ENCODE measurements around the gene TMEM234. TPM values are rescaled to one million over a fixed set of nuclear protein-coding genes. Genes with fewer than 3 reads are reported as not detected.
"Not testable (repeated sequence)": the region's sequence is repeated elsewhere in the genome, so short reads cannot be mapped to it uniquely, and the experiment has no call there.

TMEM234 gene
- total RNA-seq, 2 donors from 2014 or later, result 35.1 to 35.5 TPM

GRCh38 chr1:32265846-32266245, 43.7 kb upstream of the TMEM234 start:
- H3K4me3 Mint-ChIP-seq, result no peak overlapping the region
- Histone ChIP-seq H3K4me3 (ENCODE audit: low read length) (no peak overlapping the region), H3K4me1 (ENCODE audit: control insufficient read depth, insufficient read depth, low read length) (no peaks in the 10 kb centered on the region), H3K9ac (ENCODE audit: extremely low read depth, low read length, poor library complexity, severe bottlenecking) (no peak overlapping the region), H3K36me3 (ENCODE audit: control insufficient read depth, insufficient read depth, low read length) (no peaks in the 10 kb centered on the region), H3K9me3 (ENCODE audit: control insufficient read depth, low read length) (no peaks in the 10 kb centered on the region), H3K27ac (ENCODE audit: low read depth, low read length) (no peak overlapping the region), H3K27me3 (ENCODE audit: control insufficient read depth, insufficient read depth, low read length, poor library complexity, severe bottlenecking) (no peaks in the 10 kb centered on the region)
- DNase-seq, result no peak
- H3K27me3 Mint-ChIP-seq (ENCODE audit: insufficient read depth), result no peaks in the 10 kb centered on the region
- no peak for TF ChIP-seq CTCF (conservative IDR thresholded peaks at IDR 0.05)
- WGBS, 2 experiments (ENCODE audit: insufficient coverage in 1 of 2, insufficient read length in 1 of 2), result 92 to 96% methylated on average over 6 to 9 of the region's 9 CpGs
- H3K27ac Mint-ChIP-seq, result no peak overlapping the region
- H3K4me1 Mint-ChIP-seq, result no peaks in the 10 kb centered on the region
- H3K36me3 Mint-ChIP-seq (ENCODE audit: low read depth), result no peaks in the 10 kb centered on the region
- H3K9me3 Mint-ChIP-seq, result no peaks in the 10 kb centered on the region

- no peak for TF ChIP-seq CTCF (conservative IDR thresholded peaks at IDR 0.05)
- H3K27ac Mint-ChIP-seq, result no peak overlapping the region
- Histone ChIP-seq H3K27ac (ENCODE audit: low read depth, low read length) (no peak overlapping the region), H3K27me3 (ENCODE audit: control insufficient read depth, insufficient read depth, low read length, poor library complexity, severe bottlenecking) (no peaks in the 10 kb centered on the region), H3K36me3 (ENCODE audit: control insufficient read depth, insufficient read depth, low read length) (no peaks in the 10 kb centered on the region), H3K4me1 (ENCODE audit: control insufficient read depth, insufficient read depth, low read length) (no peaks in the 10 kb centered on the region), H3K9ac (ENCODE audit: extremely low read depth, low read length, poor library complexity, severe bottlenecking) (no peak overlapping the region), H3K9me3 (ENCODE audit: control insufficient read depth, low read length) (no peaks in the 10 kb centered on the region), H3K4me3 (ENCODE audit: low read length) (no peak overlapping the region)
- H3K36me3 Mint-ChIP-seq (ENCODE audit: low read depth), result no peaks in the 10 kb centered on the region
- no peak overlapping the region for H3K4me3 Mint-ChIP-seq
- 80 to 92% methylated on average over 1 to 4 of the region's 4 CpGs for WGBS, 2 experiments (ENCODE audit: insufficient coverage in 1 of 2, insufficient read length in 1 of 2)
- no peaks in the 10 kb centered on the region for H3K27me3 Mint-ChIP-seq (ENCODE audit: insufficient read depth)
- DNase-seq, result no peak
- H3K4me1 Mint-ChIP-seq, result no peaks in the 10 kb centered on the region
- H3K9me3 Mint-ChIP-seq, result no peaks in the 10 kb centered on the region
These were observed 41.6 kb upstream of the TMEM234 start for GRCh38 chr1:32263744-32264143.

- H3K36me3 Mint-ChIP-seq (ENCODE audit: low read depth); H3K4me1 Mint-ChIP-seq; DNase-seq; H3K9ac ChIP-seq (ENCODE audit: extremely low read depth, low read length, poor library complexity, severe bottlenecking); H3K27ac ChIP-seq (ENCODE audit: low read depth, low read length); H3K9me3 ChIP-seq (ENCODE audit: control insufficient read depth, low read length); H3K4me3 ChIP-seq (ENCODE audit: low read length); H3K4me1 ChIP-seq (ENCODE audit: control insufficient read depth, insufficient read depth, low read length); H3K9me3 Mint-ChIP-seq; H3K4me3 Mint-ChIP-seq; H3K27ac Mint-ChIP-seq; H3K27me3 Mint-ChIP-seq (ENCODE audit: insufficient read depth); H3K27me3 ChIP-seq (ENCODE audit: control insufficient read depth, insufficient read depth, low read length, poor library complexity, severe bottlenecking); H3K36me3 ChIP-seq (ENCODE audit: control insufficient read depth, insufficient read depth, low read length): not testable (repeated sequence)
- 89 to 93% methylated on average over 2 to 3 of the region's 4 CpGs for WGBS, 2 experiments (ENCODE audit: insufficient coverage in 1 of 2, insufficient read length in 1 of 2)
These were observed 41.1 kb upstream of the TMEM234 start for GRCh38 chr1:32263236-32263593.

- H3K36me3 ChIP-seq (ENCODE audit: control insufficient read depth, insufficient read depth, low read length), result no peaks in the 10 kb centered on the region
- DNase-seq, result no peak
- H3K27ac Mint-ChIP-seq, result no peak overlapping the region
- H3K36me3 Mint-ChIP-seq (ENCODE audit: low read depth), result no peaks in the 10 kb centered on the region
- no peaks in the 10 kb centered on the region for H3K27me3 ChIP-seq (ENCODE audit: control insufficient read depth, insufficient read depth, low read length, poor library complexity, severe bottlenecking)
- no peaks in the 10 kb centered on the region for H3K4me1 Mint-ChIP-seq
- H3K4me3 ChIP-seq (ENCODE audit: low read length), result no peak overlapping the region
- no peak overlapping the region for H3K9ac ChIP-seq (ENCODE audit: extremely low read depth, low read length, poor library complexity, severe bottlenecking)
- no peaks in the 10 kb centered on the region for H3K4me1 ChIP-seq (ENCODE audit: control insufficient read depth, insufficient read depth, low read length)
- no peak overlapping the region for H3K27ac ChIP-seq (ENCODE audit: low read depth, low read length)
- no peak for TF ChIP-seq CTCF (conservative IDR thresholded peaks at IDR 0.05)
- no peaks in the 10 kb centered on the region for H3K9me3 ChIP-seq (ENCODE audit: control insufficient read depth, low read length)
- no peak overlapping the region for H3K4me3 Mint-ChIP-seq
- WGBS, 2 experiments (ENCODE audit: insufficient coverage in 1 of 2, insufficient read length in 1 of 2), result 88 to 89% methylated on average over 6 of the region's 6 CpGs
- no peaks in the 10 kb centered on the region for H3K9me3 Mint-ChIP-seq
- no peaks in the 10 kb centered on the region for H3K27me3 Mint-ChIP-seq (ENCODE audit: insufficient read depth)
These were observed 35.0 kb upstream of the TMEM234 start for GRCh38 chr1:32257227-32257508.

All from endodermal cell (in vitro differentiated cells).